GM12878 (cell line): ENCODE data around the gene AIG1. TPM values are rescaled to one million over a fixed set of nuclear protein-coding genes. Genes with fewer than 3 reads are reported as not detected.

ENCODE experiments used
- ATAC-seq: fragments of 200-7000 bp; cut with Tn5 transposase; 3 replicates; pipeline ENCODE4 v1.9.1; 2020; ENCODE audit warnings: mild to moderate bottlenecking, moderate library complexity
- BruUV-seq: library from RNA; stranded (reverse); fragments of 400-500 nt; replicated peaks from 2 replicates; lab custom pipeline; 2021; lab: Mats Ljungman, UMichigan
- CTCF ChIA-PET: fragments of 300-600 bp; sonication (Branson Sonifier 250); formaldehyde crosslinking; extraction: SDS; loops from one replicate; lab custom pipeline; 2021; ENCODE audit warnings: inconsistent platforms; lab: Yijun Ruan, JAX
- POLR2A ChIA-PET: fragments of 350-600 bp; formaldehyde crosslinking; extraction: SDS; loops from one replicate; lab custom pipeline; 2021; ENCODE audit warnings: inconsistent platforms; lab: Charles Lee
- RAD21 ChIA-PET: fragments of 300-600 bp; sonication (Branson Sonifier 250); formaldehyde crosslinking; loops from one replicate; lab custom pipeline; 2023; ENCODE audit warnings: antibody characterized with exemption; ENCODE audit not compliant: unreplicated experiment; lab: Charles Lee
- SMC1A ChIA-PET: fragments of 300-600 bp; sonication (Branson Sonifier 250); formaldehyde crosslinking; loops from one replicate; lab custom pipeline; 2023; ENCODE audit not compliant: unreplicated experiment, uncharacterized antibody; lab: Charles Lee
- DNase-seq: peaks from one replicate; pipeline ENCODE4 v3.0.0-alpha.2; 2011; ENCODE audit warnings: low read depth, low spot score
- FAIRE-seq: peaks from 3 replicates; lab custom pipeline; 2011; peaks lifted over from hg19 to GRCh38; lab: Jason Lieb, UNC
- H2AFZ ChIP-seq: 2 replicates; pipeline ENCODE4 v1.6.0; 2011; ENCODE audit warnings: low read depth, low read length, control low read depth; ENCODE audit not compliant: control insufficient read depth
- H3K27ac ChIP-seq: 2 replicates; pipeline ENCODE4 v1.5.1; 2011; ENCODE audit warnings: control low read depth; ENCODE audit not compliant: control insufficient read depth, insufficient read depth
- H3K27me3 ChIP-seq, 2 experiments: replicated peaks in 1 of 2; 2 replicates each; pipeline versions ENCODE4 v1.6.0 to v1.6.1; 2011; ENCODE audit warnings: low read length in 1 of 2; ENCODE audit not compliant: control insufficient read depth in 2 of 2, insufficient read depth in 2 of 2
- H3K36me3 ChIP-seq, 2 experiments: 2 replicates each; pipeline ENCODE4 v1.5.1; 2011; ENCODE audit warnings: low read length in 1 of 2; ENCODE audit not compliant: control insufficient read depth in 2 of 2, insufficient read depth in 2 of 2
- H3K4me1 ChIP-seq: 2 replicates; pipeline ENCODE4 v1.6.1; 2011; ENCODE audit warnings: mild to moderate bottlenecking, low read length, moderate library complexity, mixed read lengths; ENCODE audit not compliant: control insufficient read depth, insufficient read depth
- H3K4me2 ChIP-seq: 2 replicates; pipeline ENCODE4 v1.6.0; 2011; ENCODE audit warnings: control low read depth; ENCODE audit not compliant: control insufficient read depth, insufficient read depth
- H3K4me3 ChIP-seq: fragments of 200-600 bp; sonication (generic); 2 replicates; pipeline ENCODE4 v1.5.1; 2016
- H3K79me2 ChIP-seq: 2 replicates; pipeline ENCODE4 v1.6.0; 2011; ENCODE audit warnings: low read length; ENCODE audit not compliant: control insufficient read depth, insufficient read depth
- H3K9ac ChIP-seq: 2 replicates; pipeline ENCODE4 v1.8.0; 2011; ENCODE audit warnings: low read length, control low read depth, mixed read lengths; ENCODE audit not compliant: control insufficient read depth, insufficient read depth
- H3K9me3 ChIP-seq: replicated peaks from 3 replicates; pipeline ENCODE4 v1.5.1; 2011; ENCODE audit warnings: mild to moderate bottlenecking, low read length; ENCODE audit not compliant: control insufficient read depth, insufficient read depth
- H4K20me1 ChIP-seq: 2 replicates; pipeline ENCODE4 v1.6.0; 2011; ENCODE audit not compliant: control insufficient read depth, insufficient read depth
- E2F4 ChIP-seq: IDR thresholded peaks from 2 replicates; pipeline ENCODE4 v1.6.1; 2012; ENCODE audit warnings: low read depth, low read length, improper control_type of control experiment
- E2F8 ChIP-seq: fragments of 450-650 bp; IDR thresholded peaks from 2 replicates; pipeline ENCODE4 v1.6.1; 2018; ENCODE audit warnings: mild to moderate bottlenecking, low read depth, moderate library complexity; ENCODE audit not compliant: partially characterized antibody
- POLR2AphosphoS2 ChIP-seq: IDR thresholded peaks from 2 replicates; pipeline ENCODE4 v1.6.1; 2011; ENCODE audit warnings: low read depth, mild to moderate bottlenecking, low read length, improper control_type of control experiment, moderate library complexity
- SMAD1 ChIP-seq: fragments of 450-650 bp; IDR thresholded peaks from 2 replicates; pipeline ENCODE4 v1.6.1; 2018; ENCODE audit warnings: mild to moderate bottlenecking, low read depth; ENCODE audit not compliant: partially characterized antibody
- SUZ12 ChIP-seq: fragments of 200-600 bp; sonication (generic); IDR thresholded peaks from one replicate; pipeline ENCODE4 v1.6.1; 2018; ENCODE audit warnings: antibody characterized with exemption, mild to moderate bottlenecking; ENCODE audit not compliant: unreplicated experiment
- ZNF217 ChIP-seq: fragments of 450-650 bp; IDR thresholded peaks from 2 replicates; pipeline ENCODE4 v1.6.1; 2017; ENCODE audit warnings: antibody characterized with exemption, mild to moderate bottlenecking
- WGBS: methylation state at CpG from one replicate; pipeline ENCODE4 v1.1.6; 2016; ENCODE audit warnings: low lambda C conversion rate; ENCODE audit not compliant: insufficient replicate concordance, insufficient coverage; ENCODE audit errors: missing lambda C conversion rate; 5-methylcytosine and 5-hydroxymethylcytosine counted together
- in situ Hi-C: fragments of 300-500 bp; cut with MboI; formaldehyde crosslinking; loops from 9 replicates; pipeline ENCODE4 v1.14.3; 2018; ENCODE audit warnings: mixed read lengths
- intact Hi-C: fragments of 100-400 bp; cut with micrococcal nuclease; formaldehyde crosslinking; loops from one replicate; pipeline ENCODE4 v1.14.2; 2022; ENCODE audit not compliant: unreplicated experiment
- polyA plus RNA-seq, 11 experiments: library from polyadenylated mRNA; depleted of rRNA in 4 of 11; unstranded in 6 of 11; stranded (reverse) in 5 of 11; fragments of >200 nt; fragmentation: Nextera tagmentation in 4 of 11; fragmentation: Illumina TruSeq in 1 of 11; extraction: Ambion mirVana in 4 of 11; extraction: Trizol in 1 of 11; gene quantifications; 1 replicate in 1 of 11; 2 replicates in 10 of 11; pipeline versions ENCODE4 v1.2.1 to v1.2.3, GENCODE V29; 2011 to 2016; ENCODE audit warnings: inconsistent platforms in 2 of 11, missing spikeins in 2 of 11, low read depth in 1 of 11
- total RNA-seq, 4 experiments: library from RNA; depleted of rRNA in 3 of 4; stranded (reverse); fragments of >200 nt in 3 of 4; fragmentation: Illumina TruSeq in 1 of 4; extraction: Trizol in 1 of 4; gene quantifications; 2 replicates each; pipeline versions ENCODE4 v1.2.1 to v1.2.3, GENCODE V29; 2013 to 2021
- TF ChIP-seq, protein P1 (sequence below): fragments of 450-650 bp; IDR thresholded peaks from 2 replicates; pipeline ENCODE4 v1.6.1; 2017; ENCODE audit warnings: borderline replicate concordance
- TF ChIP-seq, protein P2 (sequence below): fragments of 450-650 bp; formaldehyde crosslinking; IDR thresholded peaks from 2 replicates; pipeline ENCODE4 v1.4.0; 2020; ENCODE audit warnings: mild to moderate bottlenecking, moderate library complexity

The AIG1 gene
- total and polyA plus RNA-seq, 10 of the 15 experiments (the other 5 are each of a cell fraction or from before 2014, with no cell fraction given) = 27.0 to 74.5 (median 36.4) TPM

DNA sequence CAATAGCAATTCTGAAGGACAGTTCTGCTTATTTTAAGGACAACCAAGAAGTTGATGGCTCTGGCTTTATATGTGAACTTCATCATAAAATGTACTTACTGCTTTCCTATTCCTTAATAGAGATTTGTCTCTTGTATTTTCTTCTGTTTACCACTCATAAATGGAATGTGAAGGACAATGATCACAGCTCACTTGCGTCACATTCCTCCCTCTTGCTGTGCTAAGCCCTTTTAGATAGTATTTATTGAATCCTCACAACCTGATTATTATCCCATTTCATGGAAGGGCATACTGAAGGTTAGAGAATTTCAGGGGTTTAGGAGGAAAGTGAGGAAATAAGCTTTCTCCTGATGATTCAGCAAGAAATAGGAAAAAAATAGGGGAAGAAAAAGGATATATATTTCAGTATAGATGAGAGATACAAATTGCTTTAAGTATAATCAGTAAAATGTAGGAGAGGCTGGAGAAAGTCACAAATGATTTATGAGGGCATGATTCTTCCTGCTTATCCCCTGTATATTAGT, 132.9 kb downstream of the AIG1 start (continued):
- TF ChIP-seq E2F8 (no peak), SUZ12 (no peak), ZNF217 (no peak)
- TF ChIP-seq, protein P1, sequence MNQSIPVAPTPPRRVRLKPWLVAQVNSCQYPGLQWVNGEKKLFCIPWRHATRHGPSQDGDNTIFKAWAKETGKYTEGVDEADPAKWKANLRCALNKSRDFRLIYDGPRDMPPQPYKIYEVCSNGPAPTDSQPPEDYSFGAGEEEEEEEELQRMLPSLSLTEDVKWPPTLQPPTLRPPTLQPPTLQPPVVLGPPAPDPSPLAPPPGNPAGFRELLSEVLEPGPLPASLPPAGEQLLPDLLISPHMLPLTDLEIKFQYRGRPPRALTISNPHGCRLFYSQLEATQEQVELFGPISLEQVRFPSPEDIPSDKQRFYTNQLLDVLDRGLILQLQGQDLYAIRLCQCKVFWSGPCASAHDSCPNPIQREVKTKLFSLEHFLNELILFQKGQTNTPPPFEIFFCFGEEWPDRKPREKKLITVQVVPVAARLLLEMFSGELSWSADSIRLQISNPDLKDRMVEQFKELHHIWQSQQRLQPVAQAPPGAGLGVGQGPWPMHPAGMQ = no peak

DNA sequence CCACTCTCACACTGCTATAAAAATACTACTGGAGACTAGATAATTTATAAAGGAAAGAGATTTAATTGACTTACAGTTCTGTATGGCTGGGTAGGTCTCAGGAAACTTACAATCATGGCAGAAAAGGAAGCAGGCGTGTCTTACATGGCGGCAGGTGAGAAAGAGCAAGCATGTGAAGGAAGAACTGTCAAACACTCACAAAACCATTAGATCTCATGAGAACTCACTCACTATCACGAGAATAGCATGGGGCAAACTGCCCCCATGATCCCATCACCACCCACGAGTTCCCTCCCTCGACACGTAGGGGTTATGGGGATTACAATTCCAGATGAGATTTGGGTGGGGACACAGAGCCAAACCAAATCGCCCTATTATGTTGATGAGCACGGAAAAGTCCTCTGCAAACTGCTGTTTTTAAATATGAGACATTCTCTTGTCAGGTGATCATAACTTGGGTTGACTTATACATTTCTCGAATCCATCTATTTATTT, 133.5 kb downstream of the AIG1 start:
- ChIA-PET CTCF (no interaction called here), SMC1A (no interaction called here), POLR2A (no interaction called here), RAD21 (no interaction called here)
- no TSS peak for BruUV-seq
- no peak overlapping the region for H3K4me3 ChIP-seq
- FAIRE-seq (no peak), DNase-seq (no peak), ATAC-seq (no peak)
- no peaks in the 10 kb centered on the region for H3K9me3 ChIP-seq
- no peaks in the 10 kb centered on the region for H3K27me3 ChIP-seq
- H3K9ac ChIP-seq = no peak overlapping the region
- intact Hi-C loops (no loop called here), in situ Hi-C loops (no loop called here)
- no peaks in the 10 kb centered on the region for H3K36me3 ChIP-seq
- 87% methylated on average over 9 of the region's 9 CpGs for WGBS
- no peaks in the 10 kb centered on the region for H3K79me2 ChIP-seq
- TF ChIP-seq SMAD1 (no peak), POLR2AphosphoS2 (no peak), E2F4 (no peak)
- TF ChIP-seq, protein P2, sequence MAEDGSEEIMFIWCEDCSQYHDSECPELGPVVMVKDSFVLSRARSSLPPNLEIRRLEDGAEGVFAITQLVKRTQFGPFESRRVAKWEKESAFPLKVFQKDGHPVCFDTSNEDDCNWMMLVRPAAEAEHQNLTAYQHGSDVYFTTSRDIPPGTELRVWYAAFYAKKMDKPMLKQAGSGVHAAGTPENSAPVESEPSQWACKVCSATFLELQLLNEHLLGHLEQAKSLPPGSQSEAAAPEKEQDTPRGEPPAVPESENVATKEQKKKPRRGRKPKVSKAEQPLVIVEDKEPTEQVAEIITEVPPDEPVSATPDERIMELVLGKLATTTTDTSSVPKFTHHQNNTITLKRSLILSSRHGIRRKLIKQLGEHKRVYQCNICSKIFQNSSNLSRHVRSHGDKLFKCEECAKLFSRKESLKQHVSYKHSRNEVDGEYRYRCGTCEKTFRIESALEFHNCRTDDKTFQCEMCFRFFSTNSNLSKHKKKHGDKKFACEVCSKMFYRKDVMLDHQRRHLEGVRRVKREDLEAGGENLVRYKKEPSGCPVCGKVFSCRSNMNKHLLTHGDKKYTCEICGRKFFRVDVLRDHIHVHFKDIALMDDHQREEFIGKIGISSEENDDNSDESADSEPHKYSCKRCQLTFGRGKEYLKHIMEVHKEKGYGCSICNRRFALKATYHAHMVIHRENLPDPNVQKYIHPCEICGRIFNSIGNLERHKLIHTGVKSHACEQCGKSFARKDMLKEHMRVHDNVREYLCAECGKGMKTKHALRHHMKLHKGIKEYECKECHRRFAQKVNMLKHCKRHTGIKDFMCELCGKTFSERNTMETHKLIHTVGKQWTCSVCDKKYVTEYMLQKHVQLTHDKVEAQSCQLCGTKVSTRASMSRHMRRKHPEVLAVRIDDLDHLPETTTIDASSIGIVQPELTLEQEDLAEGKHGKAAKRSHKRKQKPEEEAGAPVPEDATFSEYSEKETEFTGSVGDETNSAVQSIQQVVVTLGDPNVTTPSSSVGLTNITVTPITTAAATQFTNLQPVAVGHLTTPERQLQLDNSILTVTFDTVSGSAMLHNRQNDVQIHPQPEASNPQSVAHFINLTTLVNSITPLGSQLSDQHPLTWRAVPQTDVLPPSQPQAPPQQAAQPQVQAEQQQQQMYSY (CRISPR knock-in tag) = no peak
- no peak overlapping the region for H3K4me2 ChIP-seq
- H2AFZ ChIP-seq = no peak overlapping the region
- H3K4me1 ChIP-seq = no peaks in the 10 kb centered on the region
- no peaks in the 10 kb centered on the region for H4K20me1 ChIP-seq
- no peak overlapping the region for H3K27ac ChIP-seq
